Fibroblast of lung (primary cell): Measurements from ENCODE around the gene ZSWIM2. TPM values are rescaled to one million over a fixed set of nuclear protein-coding genes. Genes with fewer than 3 reads are reported as not detected.

ENCODE experiments used
- DNase-seq, 2 donors: peaks; one replicate each; pipeline versions ENCODE4 v3.0.0 to v3.0.0-alpha.2; 2010; ENCODE audit warnings: low read depth in 2 of 2
- H2AFZ ChIP-seq: 2 replicates; pipeline ENCODE4 v1.5.1; 2012; ENCODE audit warnings: low read length, control low read depth, inconsistent platforms
- H3K27ac ChIP-seq: 2 replicates; pipeline ENCODE4 v1.5.1; 2011; ENCODE audit warnings: low read length, control low read depth; ENCODE audit not compliant: insufficient read depth
- H3K27me3 ChIP-seq: 2 replicates; pipeline ENCODE4 v1.5.1; 2011; ENCODE audit warnings: mild to moderate bottlenecking, low read length; ENCODE audit not compliant: control insufficient read depth, insufficient read depth
- H3K36me3 ChIP-seq: 2 replicates; pipeline ENCODE4 v1.5.1; 2011; ENCODE audit warnings: low read length; ENCODE audit not compliant: control insufficient read depth, insufficient read depth
- H3K4me1 ChIP-seq: 2 replicates; pipeline ENCODE4 v1.5.1; 2011; ENCODE audit warnings: low read length; ENCODE audit not compliant: control insufficient read depth, insufficient read depth; ENCODE audit errors: extremely low read depth
- H3K4me2 ChIP-seq: 2 replicates; pipeline ENCODE4 v1.5.1; 2011; ENCODE audit warnings: low read length, control low read depth; ENCODE audit not compliant: insufficient read depth; ENCODE audit errors: extremely low read depth
- H3K4me3 ChIP-seq, 4 experiments: fragments of 200-600 bp in 1 of 4; sonication (generic) in 1 of 4; replicated peaks in 1 of 4; 2 replicates each; pipeline ENCODE4 v1.5.1; 2011 to 2016; ENCODE audit warnings: low read length in 4 of 4, low read depth in 3 of 4, mild to moderate bottlenecking in 3 of 4, control low read depth in 2 of 4, inconsistent platforms in 1 of 4, mixed read lengths in 1 of 4; ENCODE audit not compliant: insufficient read depth in 1 of 4; ENCODE audit errors: control extremely low read depth in 1 of 4
- H3K79me2 ChIP-seq: 2 replicates; pipeline ENCODE4 v1.5.1; 2012; ENCODE audit warnings: mild to moderate bottlenecking, low read length, inconsistent platforms; ENCODE audit not compliant: control insufficient read depth, insufficient read depth
- H3K9ac ChIP-seq: 2 replicates; pipeline ENCODE4 v1.5.1; 2011; ENCODE audit warnings: mild to moderate bottlenecking, low read length, control low read depth; ENCODE audit not compliant: insufficient read depth
- H3K9me3 ChIP-seq: 2 replicates; pipeline ENCODE4 v1.5.1; 2012; ENCODE audit warnings: low read depth, low read length; ENCODE audit not compliant: control insufficient read depth, insufficient read depth
- H4K20me1 ChIP-seq: 2 replicates; pipeline ENCODE4 v1.5.1; 2011; ENCODE audit warnings: low read length; ENCODE audit not compliant: control insufficient read depth, insufficient read depth; ENCODE audit errors: extremely low read depth
- EZH2 ChIP-seq: IDR thresholded peaks from 2 replicates; pipeline ENCODE4 v1.5.1; 2012; ENCODE audit warnings: low read length, control low read depth, mild to moderate bottlenecking; ENCODE audit errors: missing control alignments
- polyA plus RNA-seq, 2 donors: library from polyadenylated mRNA; depleted of rRNA in 1 of 2; stranded (reverse) in 1 of 2; unstranded in 1 of 2; fragments of >200 nt; gene quantifications; 2 replicates each; pipeline ENCODE4 v1.2.1, GENCODE V29; 2011 to 2012; ENCODE audit warnings: missing spikeins in 1 of 2
- total RNA-seq: library from RNA; depleted of rRNA; stranded (reverse); fragments of >200 nt; gene quantifications from 2 replicates; pipeline ENCODE4 v1.2.1, GENCODE V29; 2014
- TF ChIP-seq, protein P1 (sequence below), 2 donors: IDR thresholded peaks in 1 of 2; conservative IDR thresholded peaks in 1 of 2; 1 replicate in 1 of 2; 2 replicates in 1 of 2; pipeline ENCODE4 v1.5.1; 2011 to 2012; ENCODE audit warnings: low read length in 2 of 2, control low read depth in 1 of 2, inconsistent platforms in 1 of 2, low read depth in 1 of 2, mild to moderate bottlenecking in 1 of 2

ZSWIM2 gene
- total and polyA plus RNA-seq, 2 donors (not counting 1 experiment from before 2014, with no cell fraction given) = under 0.01 to 0.15 TPM

DNA sequence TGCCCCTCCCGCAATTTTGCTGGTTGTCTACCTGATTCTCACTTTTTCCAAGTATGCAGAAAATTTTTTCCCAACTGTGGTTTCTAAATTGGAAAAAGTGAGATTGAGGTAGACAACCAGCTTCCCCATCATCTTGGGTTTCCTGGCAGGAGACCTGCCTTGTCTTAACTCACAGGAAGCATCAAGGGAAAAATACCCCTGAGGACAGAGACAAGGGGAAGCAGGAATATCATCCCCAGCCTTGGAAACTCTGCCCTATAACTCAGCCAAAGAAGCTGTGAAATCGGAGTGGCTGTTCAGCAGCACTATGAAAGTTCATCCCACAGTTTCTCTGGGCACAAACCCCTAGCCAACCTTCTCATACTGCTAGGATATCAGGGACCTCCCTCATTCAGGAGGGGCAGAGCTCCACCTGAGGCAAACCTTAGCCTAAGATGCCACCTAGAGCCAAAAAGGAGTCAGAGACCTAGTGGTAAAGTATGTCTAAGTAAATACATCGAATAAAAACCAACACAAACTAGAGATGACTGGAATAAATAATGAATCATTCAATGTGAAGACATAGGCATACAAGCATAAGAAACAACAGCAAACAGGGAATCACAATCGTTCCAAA lies 68.2 kb downstream of the ZSWIM2 start:
- Histone ChIP-seq H3K9ac (no peak overlapping the region), H3K4me1 (no peaks in the 10 kb centered on the region), H3K27me3 (no peaks in the 10 kb centered on the region), H2AFZ (no peak overlapping the region), H3K4me2 (no peak overlapping the region), H3K27ac (no peak overlapping the region), H3K36me3 (no peaks in the 10 kb centered on the region), H3K9me3 (no peaks in the 10 kb centered on the region), H3K4me3 (no peak overlapping the region), H3K79me2 (no peaks in the 10 kb centered on the region), H4K20me1 (no peaks in the 10 kb centered on the region)
- TF ChIP-seq, protein P1, sequence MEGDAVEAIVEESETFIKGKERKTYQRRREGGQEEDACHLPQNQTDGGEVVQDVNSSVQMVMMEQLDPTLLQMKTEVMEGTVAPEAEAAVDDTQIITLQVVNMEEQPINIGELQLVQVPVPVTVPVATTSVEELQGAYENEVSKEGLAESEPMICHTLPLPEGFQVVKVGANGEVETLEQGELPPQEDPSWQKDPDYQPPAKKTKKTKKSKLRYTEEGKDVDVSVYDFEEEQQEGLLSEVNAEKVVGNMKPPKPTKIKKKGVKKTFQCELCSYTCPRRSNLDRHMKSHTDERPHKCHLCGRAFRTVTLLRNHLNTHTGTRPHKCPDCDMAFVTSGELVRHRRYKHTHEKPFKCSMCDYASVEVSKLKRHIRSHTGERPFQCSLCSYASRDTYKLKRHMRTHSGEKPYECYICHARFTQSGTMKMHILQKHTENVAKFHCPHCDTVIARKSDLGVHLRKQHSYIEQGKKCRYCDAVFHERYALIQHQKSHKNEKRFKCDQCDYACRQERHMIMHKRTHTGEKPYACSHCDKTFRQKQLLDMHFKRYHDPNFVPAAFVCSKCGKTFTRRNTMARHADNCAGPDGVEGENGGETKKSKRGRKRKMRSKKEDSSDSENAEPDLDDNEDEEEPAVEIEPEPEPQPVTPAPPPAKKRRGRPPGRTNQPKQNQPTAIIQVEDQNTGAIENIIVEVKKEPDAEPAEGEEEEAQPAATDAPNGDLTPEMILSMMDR (conservative IDR thresholded peaks at IDR 0.05 in 1 of 2, IDR thresholded peaks at IDR 0.05 in 1 of 2; ENCODE audit: low read depth in 1 of 2, low read length in 2 of 2) = no peak
- no peak for TF ChIP-seq EZH2
- peak; percentile 36 to 37 for DNase-seq

Other genes starting within 250 kb of the ZSWIM2 start
- 43.4 and 56.5 TPM in 2 replicates for gene FAM171B, start 155.1 kb downstream of the ZSWIM2 start, total RNA-seq
- 18.7 and 27.2 TPM in 2 replicates for gene FAM171B, start 155.1 kb downstream of the ZSWIM2 start, polyA plus RNA-seq